AG04449 (cell line): ENCODE results near the gene PATE1.
"Not testable (repeated sequence)": the region's sequence is repeated elsewhere in the genome, so short reads cannot be mapped to it uniquely, and the experiment has no call there.

Experiments
- CTCF ChIA-PET: fragments of 350-600 bp; formaldehyde crosslinking; extraction: SDS; loops from one replicate; lab custom pipeline; 2021; ENCODE audit warnings: antibody characterized with exemption; lab: Yijun Ruan, JAX
- POLR2A ChIA-PET: fragments of 400-600, 350-600 bp; formaldehyde crosslinking; extraction: SDS; loops from one replicate; lab custom pipeline; 2020; ENCODE audit warnings: antibody characterized with exemption, inconsistent platforms; lab: Yijun Ruan, JAX
- DNase-seq: peaks from one replicate; pipeline ENCODE4 v3.0.0-alpha.2; 2010; ENCODE audit warnings: low read depth, low spot score
- H3K4me3 ChIP-seq: 2 replicates; pipeline ENCODE4 v1.5.1; 2011; ENCODE audit warnings: low read depth, mild to moderate bottlenecking, control low read depth, low read length
- CTCF ChIP-seq: IDR thresholded peaks from one replicate; pipeline ENCODE4 v1.5.1; 2011; ENCODE audit warnings: mild to moderate bottlenecking, moderate library complexity, low read length, control low read depth, inconsistent platforms; ENCODE audit not compliant: insufficient read depth; ENCODE audit errors: missing control alignments

The PATE1 gene

GRCh38 chr11:125745979-125746378 is at the start of gene PATE1:
Gene PATE1 (plus strand): TSS chr11:125746279. CDS start chr11:125746305, 26 bp downstream.
- CTCF ChIA-PET = no interaction called here
- DNase-seq = no peak
- POLR2A ChIA-PET = no interaction called here
- no peak for TF ChIP-seq CTCF
- H3K4me3 ChIP-seq = no peak within 1 kb of the TSS

- ChIA-PET CTCF (no interaction called here), POLR2A (no interaction called here)
- no peak for TF ChIP-seq CTCF
- DNase-seq = no peak
- H3K4me3 ChIP-seq = no peak overlapping the region
Measured at GRCh38 chr11:125701018-125701610, 45.0 kb upstream of the PATE1 start.

- TF ChIP-seq CTCF = no peak
- no peak for DNase-seq
- H3K4me3 ChIP-seq = no peak overlapping the region
- POLR2A ChIA-PET = no interaction called here
- CTCF ChIA-PET = no interaction called here
Measured at GRCh38 chr11:125701858-125702621, 44.0 kb upstream of the PATE1 start.

GRCh38 chr11:125704686-125705085 is 41.4 kb upstream of the PATE1 start:
- POLR2A ChIA-PET, H3K4me3 ChIP-seq, CTCF ChIA-PET, DNase-seq: not testable (repeated sequence)

GRCh38 chr11:125720781-125721180 is 25.3 kb upstream of the PATE1 start:
- no peak for TF ChIP-seq CTCF
- ChIA-PET POLR2A (no interaction called here), CTCF (no interaction called here)
- no peak overlapping the region for H3K4me3 ChIP-seq
- DNase-seq = no peak

- no peak for TF ChIP-seq CTCF
- ChIA-PET POLR2A (no interaction called here), CTCF (interaction anchor here (1.1 kb wide), 1 partner anchor 151 kb away, joined by 6 read pairs; no protein-coding TSS in a partner anchor)
- H3K4me3 ChIP-seq = no peak overlapping the region
- DNase-seq = no peak
Measured at GRCh38 chr11:125724125-125724524, 22.0 kb upstream of the PATE1 start.

- DNase-seq = no peak
- H3K4me3 ChIP-seq = no peak overlapping the region
- no peak for TF ChIP-seq CTCF
- ChIA-PET POLR2A (no interaction called here), CTCF (no interaction called here)
Measured at GRCh38 chr11:125728969-125729368, 17.1 kb upstream of the PATE1 start.
